ENCODE measurements around the gene ADCY2.

Gene ADCY2

DNA sequence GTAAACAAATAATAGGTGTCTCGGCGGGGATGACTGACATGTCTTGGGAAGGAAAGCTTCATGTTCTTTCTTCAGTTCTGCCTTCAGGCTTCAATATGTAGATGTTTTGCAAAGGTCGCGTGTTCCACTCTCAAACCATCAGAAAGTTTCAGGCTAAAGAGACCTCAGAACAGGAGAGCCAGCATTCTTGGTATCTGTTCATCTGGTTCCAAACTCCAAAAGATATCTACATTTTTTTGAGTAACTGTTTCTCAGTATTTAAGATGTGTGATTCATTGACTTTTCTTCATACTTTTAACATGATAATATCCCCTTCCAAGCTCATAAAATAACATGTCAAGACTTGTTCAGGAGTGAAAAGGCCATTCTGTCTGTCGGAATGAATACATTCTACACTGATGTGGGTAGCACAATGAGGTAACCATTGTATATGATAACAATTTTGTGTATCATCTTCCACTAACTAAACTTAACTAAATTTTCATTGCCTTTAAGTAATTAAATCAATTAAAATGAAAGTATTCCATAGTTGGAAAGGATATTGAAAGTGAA, 271.4 kb downstream of the ADCY2 start:
- DNase-seq (ENCODE audit: low spot score): no peak

DNA sequence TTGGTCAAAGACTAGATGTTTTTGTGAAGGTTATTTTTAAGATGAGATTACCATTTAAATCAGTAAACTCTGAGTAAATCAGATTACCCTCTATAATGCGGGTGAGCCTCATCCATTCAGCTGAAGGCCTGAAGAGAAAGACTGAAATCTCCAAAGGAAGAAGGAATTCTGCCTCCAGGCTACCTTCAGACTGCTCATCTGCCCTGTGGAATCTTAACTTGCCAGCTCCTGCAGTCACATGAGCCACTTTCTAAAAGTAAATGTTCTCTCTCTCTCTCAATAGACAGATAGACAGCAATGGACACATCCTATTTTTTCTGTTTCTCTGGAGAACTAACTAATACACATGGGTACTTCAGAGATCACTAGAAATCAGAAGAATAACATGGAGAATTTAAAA, 272.2 kb downstream of the ADCY2 start:
- DNase-seq (ENCODE audit: low spot score): no peak

DNA sequence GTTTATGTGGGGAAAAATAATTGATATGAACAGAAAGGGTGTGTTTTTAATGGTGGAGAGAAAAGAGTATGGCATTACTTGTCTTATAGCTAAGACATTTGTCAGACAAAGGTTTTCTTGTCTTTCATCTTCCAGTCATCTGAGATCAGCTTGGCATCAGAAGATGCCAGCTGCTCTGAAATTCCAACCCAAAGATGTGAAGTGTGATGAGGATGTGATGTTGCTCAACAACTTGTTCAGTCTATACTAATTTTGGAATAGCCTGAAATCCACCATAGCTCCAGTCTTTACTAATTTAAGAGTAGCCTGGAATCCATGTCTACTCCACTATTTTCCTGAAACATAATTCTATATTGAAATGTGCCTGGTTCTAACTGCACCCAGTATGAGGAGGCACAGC, 272.7 kb downstream of the ADCY2 start:
- DNase-seq (ENCODE audit: low spot score): no peak

DNA sequence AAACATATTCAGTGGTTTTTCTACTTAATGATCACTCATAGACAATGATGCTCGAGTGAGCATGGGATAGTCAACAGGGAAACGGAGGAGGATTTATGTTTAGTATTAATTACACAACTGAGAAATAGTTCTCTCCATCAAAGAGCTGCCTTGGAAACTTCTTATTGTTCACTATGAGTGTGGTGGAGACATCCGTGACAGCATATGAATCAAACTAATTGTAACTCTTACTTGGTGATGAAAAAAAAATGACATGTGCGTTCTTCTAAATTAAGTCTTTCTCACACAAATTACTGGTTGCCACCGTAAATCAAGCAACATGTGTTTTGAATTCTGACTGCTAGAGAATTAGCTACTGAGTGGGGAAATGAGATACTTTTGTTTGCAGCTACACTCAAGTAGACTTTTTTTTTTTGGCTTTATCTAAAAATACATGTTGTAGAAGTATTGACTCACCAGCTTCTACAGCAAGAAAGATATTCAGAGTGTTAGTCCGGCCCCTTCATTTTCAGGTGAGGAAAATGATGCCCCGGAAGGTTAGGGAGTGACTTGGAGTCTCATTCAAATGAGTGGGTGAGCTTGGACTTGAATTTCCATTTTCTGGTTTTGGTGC, 275.5 kb downstream of the ADCY2 start:
- no peak for DNase-seq (ENCODE audit: low spot score)

DNA sequence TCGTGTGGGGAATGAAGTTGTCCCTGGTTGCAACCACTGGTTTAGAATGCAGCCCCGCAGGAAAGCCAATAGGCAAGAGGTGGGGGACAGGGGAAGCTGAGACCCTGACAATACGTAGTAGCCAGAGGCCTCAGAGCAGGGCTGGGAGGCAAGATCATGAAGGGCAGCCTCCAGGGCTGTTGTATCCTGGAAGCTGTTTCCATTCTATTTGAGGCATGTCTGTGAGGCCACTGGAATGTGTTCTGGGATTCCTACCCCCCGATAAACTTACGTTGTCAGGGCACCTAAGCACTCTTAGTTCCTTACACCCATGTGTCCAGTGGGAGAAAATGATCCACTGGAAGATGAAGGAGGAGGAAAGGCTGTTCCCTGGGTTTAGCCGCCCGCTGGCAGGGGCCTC, 277.7 kb downstream of the ADCY2 start:
- no peak for DNase-seq (ENCODE audit: low spot score)

DNA sequence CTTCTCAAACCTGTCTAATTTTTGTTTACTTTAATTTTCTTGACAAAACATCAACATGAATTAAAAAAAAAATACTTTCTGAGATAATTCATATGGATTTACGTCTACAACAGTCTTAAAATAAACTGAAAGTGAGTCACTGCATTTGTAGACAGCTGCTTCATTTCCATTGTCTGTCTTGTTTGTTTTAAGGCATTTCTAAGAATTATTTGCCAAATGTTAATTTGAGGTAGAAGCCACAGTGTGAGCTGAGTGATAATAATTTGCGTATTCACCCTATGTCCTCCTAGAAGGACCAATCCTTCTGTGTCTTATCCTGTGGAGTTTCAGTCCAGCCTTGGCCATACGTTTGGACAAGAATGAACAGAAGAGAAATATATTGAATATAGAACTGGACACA, 280.5 kb downstream of the ADCY2 start:
- no peak for DNase-seq (ENCODE audit: low spot score)

DNA sequence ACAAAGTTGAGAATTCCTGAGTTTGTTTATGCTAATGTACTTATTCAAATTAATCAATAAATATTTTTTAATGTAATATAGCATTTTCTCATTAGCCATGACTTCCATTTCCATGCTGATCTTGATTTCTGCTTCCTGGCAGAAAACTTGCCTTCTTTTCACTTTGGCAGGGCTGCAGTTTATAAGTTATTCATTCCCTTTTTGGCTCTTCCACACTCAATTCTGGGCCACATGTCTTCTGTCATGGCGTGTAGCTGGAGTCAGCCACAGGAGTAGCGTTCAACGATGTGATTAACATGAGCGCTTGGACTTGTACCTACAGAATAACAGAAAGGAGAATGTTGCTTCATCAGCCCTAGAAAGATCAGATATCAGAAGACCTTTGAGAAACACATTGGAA, 282.1 kb downstream of the ADCY2 start:
- no peak for DNase-seq (ENCODE audit: low spot score)

DNA sequence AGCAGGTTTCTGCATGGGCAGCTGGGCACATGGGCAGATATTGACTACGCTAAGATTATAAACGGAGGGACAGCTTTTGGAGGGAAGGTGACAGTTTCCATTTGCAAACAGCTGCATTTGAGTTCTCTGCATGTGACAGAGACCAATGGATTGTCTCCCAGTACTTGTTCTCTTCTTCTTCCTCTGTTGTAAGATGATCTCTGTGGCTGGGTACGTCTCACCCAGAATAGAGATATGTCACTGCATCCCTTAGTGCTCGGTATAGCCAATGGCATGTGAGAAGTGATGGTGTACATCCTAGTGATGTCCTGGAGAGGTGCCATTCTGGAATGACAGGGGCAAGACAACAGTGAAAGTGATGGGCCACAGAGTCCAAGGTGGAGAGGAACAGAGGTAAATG, 283.7 kb downstream of the ADCY2 start:
- DNase-seq (ENCODE audit: low spot score): no peak

DNA sequence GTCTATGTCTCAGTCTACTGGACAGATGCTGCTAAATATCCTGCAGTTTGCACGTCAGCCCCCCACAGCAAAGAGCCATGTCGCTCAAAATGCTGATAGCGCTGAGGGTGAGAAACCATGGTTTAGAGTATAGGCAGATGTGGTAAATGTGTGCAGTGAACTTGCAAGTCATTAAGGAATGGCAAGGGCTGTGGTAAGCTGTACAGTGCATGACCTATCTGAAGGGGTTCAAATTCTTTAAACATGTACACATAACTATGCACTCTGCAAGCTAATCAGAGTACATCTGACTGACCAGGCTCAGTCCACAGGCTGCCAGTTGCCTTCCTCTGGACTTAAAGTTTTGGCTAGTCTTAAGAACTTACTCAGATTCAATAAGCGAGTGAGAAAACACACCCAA, 284.3 kb downstream of the ADCY2 start:
- no peak for DNase-seq (ENCODE audit: low spot score)

DNA sequence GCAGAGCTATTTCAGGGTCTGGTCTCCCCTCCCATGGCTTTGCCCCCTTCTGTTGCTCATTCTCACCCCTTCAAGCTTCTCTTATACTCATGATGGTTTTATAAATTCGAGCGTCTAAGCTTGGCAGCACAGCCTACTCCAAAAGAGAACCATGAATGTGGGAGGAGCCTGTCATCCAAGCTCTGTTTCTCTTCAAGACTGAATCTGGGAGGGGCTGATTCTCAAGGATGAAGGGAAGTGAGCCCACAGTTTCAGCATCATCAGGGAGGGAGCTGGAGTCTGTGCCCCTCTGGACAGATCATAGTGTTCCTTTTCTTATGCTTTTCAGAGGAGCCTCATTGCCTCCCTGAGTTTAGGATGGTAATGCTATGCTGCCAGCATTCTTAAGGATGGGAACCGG, 286.4 kb downstream of the ADCY2 start:
- DNase-seq (ENCODE audit: low spot score): no peak

DNA sequence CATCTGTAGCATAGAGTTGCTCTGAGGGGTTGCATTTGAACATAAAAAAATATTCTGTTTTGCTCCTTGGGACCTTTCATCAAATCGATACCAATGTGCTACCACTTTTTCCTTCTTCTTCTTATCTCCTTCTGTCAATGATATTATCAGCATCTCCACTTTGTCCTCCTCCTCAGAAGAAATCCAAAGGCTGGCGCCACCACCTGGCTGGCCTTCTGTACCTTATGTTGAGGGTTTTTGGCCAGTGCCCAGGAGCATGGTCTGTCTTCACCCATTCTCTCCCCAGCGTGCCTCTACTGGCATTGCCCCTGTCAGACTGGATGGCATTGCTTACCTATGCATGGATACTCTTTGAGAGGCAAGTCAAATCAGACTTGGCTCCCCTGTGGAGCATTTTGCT, 287.8 kb downstream of the ADCY2 start:
- no peak for DNase-seq (ENCODE audit: low spot score)

DNA sequence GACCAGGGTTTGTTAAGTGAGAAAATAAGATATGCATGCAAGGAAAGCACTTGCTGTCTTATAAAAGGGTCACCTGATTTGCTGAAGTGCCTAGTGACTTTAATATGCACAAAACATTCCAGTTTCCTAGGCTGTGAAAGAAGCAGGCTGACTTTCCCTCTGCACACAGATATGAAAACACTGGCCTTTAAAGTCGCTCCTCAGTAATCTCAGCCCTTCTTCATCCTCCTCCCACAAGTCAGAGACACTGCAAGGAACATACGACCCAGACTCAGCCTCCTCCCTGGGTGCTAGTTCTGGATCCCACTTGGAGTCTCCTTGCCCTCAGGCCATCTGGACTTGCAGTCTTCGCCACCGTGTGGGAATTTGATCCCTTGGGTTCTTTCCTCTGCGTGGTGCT, 288.9 kb downstream of the ADCY2 start:
- no peak for DNase-seq (ENCODE audit: low spot score)

DNA sequence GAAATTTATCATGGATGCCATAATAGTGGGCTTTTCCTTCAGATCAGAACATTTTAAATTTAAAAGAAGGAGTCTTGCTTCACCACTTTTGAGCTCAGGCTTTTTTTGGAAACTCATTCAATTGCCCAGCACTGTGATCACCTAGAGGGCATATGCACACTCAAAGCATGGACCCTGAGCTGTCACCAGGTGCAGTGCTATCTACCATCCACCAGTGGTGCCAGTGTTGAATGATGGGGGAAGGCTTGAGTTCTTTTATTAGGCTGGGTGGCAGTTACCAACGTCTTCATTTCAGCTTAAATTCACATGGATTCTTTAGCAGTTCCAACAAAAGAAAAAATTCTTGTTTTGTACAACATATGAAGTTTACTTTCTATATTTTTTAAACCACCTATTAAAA, 290.9 kb downstream of the ADCY2 start:
- DNase-seq (ENCODE audit: low spot score): no peak

DNA sequence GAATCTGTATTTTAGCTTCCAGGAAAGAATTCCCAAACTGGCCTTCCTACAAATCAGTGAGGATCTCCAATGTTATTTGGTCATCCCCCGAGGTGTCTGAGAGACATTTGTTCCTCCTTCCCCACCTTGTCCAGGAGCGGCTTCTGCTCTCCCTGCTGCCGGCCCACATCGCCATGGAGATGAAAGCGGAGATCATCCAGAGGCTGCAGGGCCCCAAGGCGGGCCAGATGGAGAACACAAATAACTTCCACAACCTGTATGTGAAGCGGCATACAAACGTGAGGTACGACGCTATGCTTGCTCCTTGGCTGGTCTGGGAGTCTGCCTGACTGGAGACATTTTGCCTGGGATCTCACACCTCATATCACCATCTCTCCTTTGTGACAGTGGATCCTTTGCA, 294.6 kb downstream of the ADCY2 start:
- no peak for DNase-seq (ENCODE audit: low spot score)

DNA sequence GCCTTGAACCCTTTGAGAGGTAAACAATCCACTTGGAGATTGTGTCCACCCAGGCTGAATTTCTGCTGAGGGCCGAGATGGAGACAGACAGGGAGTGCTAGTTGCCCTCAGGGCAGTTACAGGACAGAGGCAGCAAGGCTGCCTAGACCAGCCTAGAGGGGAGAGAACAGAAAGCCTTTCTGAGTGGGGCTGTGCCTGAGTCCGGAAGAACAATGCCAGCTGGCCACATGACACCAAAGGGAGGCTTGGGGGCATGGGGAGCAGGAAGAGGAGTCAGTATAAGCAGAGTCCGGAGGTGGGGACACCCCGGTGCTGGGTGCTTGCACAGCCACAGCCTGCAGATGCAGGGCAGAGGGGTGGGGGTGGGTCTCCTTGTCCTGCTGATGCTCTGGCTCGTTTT, 309.3 kb downstream of the ADCY2 start:
- DNase-seq (ENCODE audit: low spot score): no peak

DNA sequence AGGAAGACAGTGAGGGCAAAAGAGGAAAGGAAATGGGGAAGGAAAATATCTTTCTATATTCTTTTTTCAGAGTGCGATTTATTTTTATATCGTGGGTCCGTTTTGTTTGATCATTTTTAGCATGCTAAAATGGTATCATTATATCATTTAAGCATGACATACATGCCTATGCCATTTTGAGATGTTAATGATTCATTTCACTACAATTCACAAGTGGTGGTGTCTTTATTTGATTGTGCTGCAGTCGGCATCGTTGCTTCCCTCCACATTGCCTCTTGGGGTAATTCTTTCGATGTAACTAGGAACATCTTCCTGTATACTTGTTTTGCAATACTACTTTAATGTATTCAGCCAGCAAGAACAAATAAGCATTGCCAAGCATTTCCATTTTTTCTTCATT, 309.8 kb downstream of the ADCY2 start:
- DNase-seq (ENCODE audit: low spot score): no peak

DNA sequence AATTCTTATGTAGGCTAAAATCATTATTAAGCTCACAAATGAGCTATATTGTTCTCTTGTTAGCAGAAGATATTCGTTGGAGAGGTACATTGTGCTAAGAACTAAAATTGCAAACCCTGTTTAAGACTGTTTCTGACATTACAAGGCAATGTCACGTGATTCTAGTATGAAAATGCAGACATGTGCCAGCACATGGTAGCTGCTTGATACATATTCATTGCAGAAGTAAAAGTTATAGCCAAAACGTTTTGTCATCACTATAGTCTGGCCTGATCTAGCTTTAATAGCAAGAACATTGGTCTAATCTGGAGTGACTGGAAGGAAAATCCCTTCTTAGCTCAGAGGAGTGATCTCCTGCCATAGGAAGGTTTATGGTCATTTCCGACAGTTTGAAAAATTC, 310.3 kb downstream of the ADCY2 start:
- DNase-seq (ENCODE audit: low spot score): no peak

DNA sequence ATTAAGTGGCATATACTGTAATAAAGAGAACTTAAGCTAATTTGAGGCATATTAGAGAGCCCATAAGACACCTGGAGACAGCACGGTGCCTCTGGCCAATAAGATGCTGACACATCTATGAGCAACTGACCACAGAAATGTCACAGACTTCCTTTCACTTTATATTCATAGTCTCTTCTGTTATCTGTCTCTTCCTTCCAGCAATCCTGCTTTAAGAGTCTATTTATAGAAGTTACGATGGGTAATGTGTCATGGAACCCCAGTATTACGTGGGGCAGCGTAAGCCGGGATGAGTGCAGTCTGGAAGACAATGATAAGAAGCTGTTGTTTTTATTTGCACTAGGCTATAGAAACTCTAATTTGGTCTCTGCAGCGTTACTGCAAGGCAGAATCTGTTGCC, 318.2 kb downstream of the ADCY2 start:
- DNase-seq (ENCODE audit: low spot score): no peak

DNA sequence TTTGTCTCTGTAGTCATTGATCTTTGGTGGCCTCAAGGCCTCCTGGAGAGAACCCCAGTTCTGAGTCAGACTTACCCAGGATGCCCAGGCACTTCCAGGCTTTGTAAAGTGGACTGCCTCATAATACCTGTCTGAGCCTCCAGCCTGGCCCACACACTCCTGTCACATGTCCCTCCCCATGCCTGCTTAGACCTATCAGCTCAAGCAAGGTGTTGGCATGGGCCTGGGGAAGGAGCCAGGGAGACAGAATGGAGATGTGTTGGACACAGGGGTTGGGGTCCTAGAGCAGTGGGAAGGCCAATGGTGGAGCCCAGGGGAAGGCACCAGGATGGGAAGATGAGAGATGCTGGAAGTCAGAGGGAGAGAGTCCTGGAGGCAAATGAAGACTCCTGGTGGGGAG, 318.8 kb downstream of the ADCY2 start:
- no peak for DNase-seq (ENCODE audit: low spot score)

DNA sequence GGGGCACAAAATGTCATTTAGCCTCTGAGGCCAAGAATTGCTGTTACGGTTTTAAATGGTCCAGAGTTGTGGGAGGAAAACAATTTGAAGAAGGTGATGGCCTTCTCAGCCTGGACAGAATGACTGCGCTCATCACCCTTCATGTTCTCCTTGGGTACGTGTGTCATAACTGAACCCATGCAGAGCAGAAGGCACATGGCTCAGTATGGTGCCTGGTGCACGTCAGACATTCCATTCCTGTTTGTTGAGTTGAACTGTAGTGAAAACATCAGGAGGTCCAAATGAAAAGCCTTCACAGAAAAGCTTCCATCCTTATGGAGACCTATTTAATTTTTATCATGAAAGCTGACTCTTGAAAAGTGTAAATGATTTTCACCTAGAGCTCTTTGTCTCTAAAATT, 321.8 kb downstream of the ADCY2 start:
- no peak for DNase-seq (ENCODE audit: low spot score)

DNA sequence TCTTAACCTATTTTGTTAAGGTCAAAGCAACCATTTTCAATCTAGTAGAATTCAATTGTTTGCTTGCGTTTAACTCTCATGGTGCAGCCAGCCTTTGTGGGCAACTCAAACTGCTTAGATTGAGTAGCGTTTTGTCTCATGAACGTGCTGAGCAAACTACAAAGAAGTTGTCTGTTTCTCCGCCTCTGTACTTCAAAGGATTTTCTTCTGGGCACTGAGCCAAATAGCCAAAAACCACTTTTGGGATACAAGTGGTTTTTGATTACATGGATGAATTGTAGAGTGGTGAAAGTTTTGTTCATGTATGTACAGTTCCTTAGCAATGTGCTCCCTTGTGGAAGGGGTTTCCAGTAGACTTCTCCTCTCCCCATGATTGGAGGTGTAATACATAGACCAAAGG, 332.1 kb downstream of the ADCY2 start:
- no peak for DNase-seq (ENCODE audit: low spot score)

DNA sequence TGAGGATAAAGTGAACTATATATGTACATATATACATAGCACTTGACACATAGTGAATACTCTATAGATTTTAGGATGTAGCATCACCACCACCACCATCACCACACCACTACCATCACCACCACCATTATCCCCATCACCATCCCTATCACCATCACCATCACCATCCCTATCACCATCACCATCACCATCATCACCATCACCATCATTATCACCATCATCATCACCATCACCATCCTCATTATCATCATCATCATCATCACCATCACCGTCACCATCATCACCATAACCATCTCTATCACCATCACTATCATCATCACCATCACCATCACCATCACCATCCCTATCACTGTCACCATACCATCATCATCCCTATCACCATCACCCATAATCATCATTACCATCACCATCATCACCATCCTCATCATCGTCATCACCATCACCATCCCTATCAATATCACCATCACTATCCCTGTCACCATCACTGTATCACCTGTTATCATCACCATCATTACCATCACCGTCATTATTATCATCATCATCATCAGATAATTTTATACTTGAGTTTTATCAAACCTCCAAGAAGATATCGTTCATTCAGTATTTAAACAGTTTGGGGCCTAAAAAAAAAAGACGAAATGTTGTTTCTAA, 345.6 kb downstream of the ADCY2 start:
- DNase-seq (ENCODE audit: low spot score): no peak

DNA sequence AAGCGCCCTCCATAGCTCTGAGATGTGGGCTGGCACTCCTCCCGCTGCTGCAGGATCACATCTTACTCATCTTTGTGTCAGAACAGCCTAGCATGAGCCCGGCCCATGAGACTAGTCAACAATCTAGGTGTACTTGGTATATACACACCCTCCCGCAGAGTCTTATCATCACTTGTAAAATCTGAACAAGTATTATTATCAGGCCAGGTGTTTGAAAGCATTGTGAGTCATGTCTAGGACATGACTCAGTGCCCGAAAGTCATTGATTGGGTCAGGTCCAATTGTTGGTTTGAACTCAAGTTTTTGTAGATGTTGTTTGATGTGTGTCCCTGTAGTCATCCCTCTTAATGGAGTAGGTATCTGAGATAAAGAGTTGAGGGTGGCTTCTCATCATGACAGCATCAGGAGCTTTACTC, 346.3 kb downstream of the ADCY2 start:
- no peak for DNase-seq (ENCODE audit: low spot score)
